NCI-H2196 treated with DMSO at 0.1 percent for 48 hours (cell line): ENCODE results near the gene HERC2.

Experiments
- DNase-seq: peaks from one replicate; lab custom pipeline; 2025; ENCODE audit not compliant: unreplicated experiment; lab: John Stamatoyannopoulos, UW

Gene HERC2

GRCh38 chr15:28116521-28117431, 205.2 kb downstream of the HERC2 start:
- DNase-seq, result no peak

GRCh38 chr15:28115871-28116270, 206.1 kb downstream of the HERC2 start:
- no peak for DNase-seq

- no peak for DNase-seq
Measured at GRCh38 chr15:28114721-28115622, 207.0 kb downstream of the HERC2 start.

- no peak for DNase-seq
Measured at GRCh38 chr15:28114114-28114455, 207.9 kb downstream of the HERC2 start.

- DNase-seq, result no peak
Measured at GRCh38 chr15:28113394-28114113, 208.4 kb downstream of the HERC2 start.

GRCh38 chr15:28112962-28113361, 209.0 kb downstream of the HERC2 start:
- no peak for DNase-seq

- DNase-seq, result no peak
Measured at GRCh38 chr15:28112101-28112760, 209.7 kb downstream of the HERC2 start.

- no peak for DNase-seq
Measured at GRCh38 chr15:28111543-28111942, 210.4 kb downstream of the HERC2 start.

GRCh38 chr15:28110481-28110881, 211.5 kb downstream of the HERC2 start:
- DNase-seq, result no peak

GRCh38 chr15:28109626-28110455, 212.1 kb downstream of the HERC2 start:
- no peak for DNase-seq

GRCh38 chr15:28107904-28108275, 214.1 kb downstream of the HERC2 start:
- DNase-seq, result no peak

- DNase-seq, result no peak
Measured at GRCh38 chr15:28107111-28107903, 214.7 kb downstream of the HERC2 start.

- DNase-seq, result no peak
Measured at GRCh38 chr15:28106294-28107110, 215.5 kb downstream of the HERC2 start.

- no peak for DNase-seq
Measured at GRCh38 chr15:28105793-28106192, 216.2 kb downstream of the HERC2 start.

GRCh38 chr15:28105224-28105791, 216.7 kb downstream of the HERC2 start:
- no peak for DNase-seq

GRCh38 chr15:28104326-28104725, 217.7 kb downstream of the HERC2 start:
- DNase-seq, result no peak

GRCh38 chr15:28103831-28104230, 218.1 kb downstream of the HERC2 start:
- DNase-seq, result no peak

GRCh38 chr15:28101983-28102441, 220.0 kb downstream of the HERC2 start:
- no peak for DNase-seq
